Right renal cortex interstitium (tissue), 3 donors: ENCODE measurements around the gene CEP162. TPM values are rescaled to one million over a fixed set of nuclear protein-coding genes. Genes with fewer than 3 reads are reported as not detected.
"Not testable (repeated sequence)": the region's sequence is repeated elsewhere in the genome, so short reads cannot be mapped to it uniquely, and the experiment has no call there.

Experiments used
- DNase-seq, 3 donors: peaks; one replicate each; pipeline ENCODE4 v3.0.0-alpha.2; 2013; ENCODE audit warnings: low read depth in 3 of 3, low spot score in 2 of 3
- polyA plus RNA-seq, 3 donors: library from polyadenylated mRNA; unstranded; fragments of 120-200 nt; gene quantifications; one replicate each; pipeline ENCODE4 v1.2.1, GENCODE V29; 2013; ENCODE audit not compliant: insufficient read length in 3 of 3

CEP162 gene
- polyA plus RNA-seq, 3 donors = 19.2 to 21.6 (median 20.6) TPM

DNA sequence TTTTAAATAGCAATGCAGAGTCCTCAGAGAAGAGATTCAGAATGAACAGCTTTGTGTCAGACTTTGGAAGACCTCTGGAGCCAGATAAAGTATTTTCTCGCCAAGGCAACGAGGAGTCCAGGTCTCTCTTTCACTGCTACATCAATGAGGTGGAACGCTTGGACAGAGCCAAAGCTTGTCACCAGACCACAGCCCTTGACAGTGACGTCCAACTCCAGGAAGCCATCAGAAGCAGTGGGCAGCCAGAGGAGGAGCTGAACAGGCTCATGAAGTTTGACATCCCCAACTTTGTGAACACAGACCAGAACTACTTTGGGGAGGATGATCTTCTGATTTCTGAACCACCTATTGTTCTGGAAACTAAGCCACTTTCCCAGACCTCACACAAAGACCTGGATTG is 138.4 kb downstream of the CEP162 start:
- DNase-seq = no peak

DNA sequence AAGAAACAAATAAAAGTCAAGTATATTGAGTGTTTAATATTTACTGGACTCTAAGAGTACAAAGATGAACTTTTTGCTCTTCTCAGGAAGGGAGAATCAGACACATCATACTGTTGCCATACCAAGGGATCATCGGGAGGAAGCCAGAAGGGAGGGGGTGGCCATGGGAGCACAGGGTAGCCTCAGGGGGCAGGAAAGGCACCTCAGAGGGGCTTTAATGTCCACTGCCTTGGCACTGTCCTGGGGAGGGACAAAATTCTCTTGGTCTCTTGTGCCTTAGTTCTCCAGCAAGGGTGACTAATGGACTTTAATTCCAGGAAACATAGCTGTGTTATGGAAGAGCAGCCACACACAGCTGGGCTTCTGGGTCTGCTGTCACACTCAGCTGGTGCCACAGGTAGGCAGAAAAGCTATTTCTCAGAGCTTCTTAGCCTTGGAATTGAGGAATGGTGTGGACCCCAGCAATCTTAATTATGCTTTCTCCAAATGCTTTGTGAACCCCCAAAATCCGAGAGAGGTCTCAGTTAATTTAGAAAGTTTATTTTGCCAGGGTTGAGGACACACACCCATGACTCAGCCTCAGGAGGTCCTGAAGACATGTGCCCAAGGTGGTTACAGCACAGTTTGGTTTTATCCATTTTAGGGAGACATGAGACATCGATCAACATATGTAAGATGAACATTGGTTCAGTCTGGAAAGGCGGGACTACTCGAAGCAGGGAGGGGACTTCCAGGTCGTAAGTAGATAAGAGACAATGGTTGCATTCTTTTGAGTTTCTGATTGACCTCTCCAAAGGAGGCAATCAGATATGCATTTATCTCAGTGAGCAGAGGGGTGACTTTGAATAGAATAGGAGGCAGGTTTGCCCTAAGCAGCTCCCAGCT is 140.7 kb downstream of the CEP162 start:
- no peak for DNase-seq

DNA sequence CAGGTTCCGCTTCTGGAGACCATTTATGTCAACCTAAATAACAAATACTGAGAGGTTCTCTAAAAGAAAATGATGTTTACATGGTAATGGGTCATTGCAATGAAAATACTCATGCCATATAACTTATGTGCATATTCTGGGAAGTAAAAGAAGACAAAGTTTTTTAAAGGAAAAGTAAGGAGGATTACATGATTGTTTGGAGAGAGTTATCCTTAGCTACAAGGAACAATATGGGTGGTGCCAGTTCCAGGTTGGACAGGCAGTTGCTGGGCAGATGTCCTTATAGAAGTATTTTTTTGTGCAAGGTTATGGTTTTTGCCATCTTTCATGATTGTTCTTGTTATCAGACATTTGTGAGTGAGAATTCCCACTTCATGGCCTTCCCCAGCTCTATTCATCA is 141.4 kb downstream of the CEP162 start:
- DNase-seq = no peak

DNA sequence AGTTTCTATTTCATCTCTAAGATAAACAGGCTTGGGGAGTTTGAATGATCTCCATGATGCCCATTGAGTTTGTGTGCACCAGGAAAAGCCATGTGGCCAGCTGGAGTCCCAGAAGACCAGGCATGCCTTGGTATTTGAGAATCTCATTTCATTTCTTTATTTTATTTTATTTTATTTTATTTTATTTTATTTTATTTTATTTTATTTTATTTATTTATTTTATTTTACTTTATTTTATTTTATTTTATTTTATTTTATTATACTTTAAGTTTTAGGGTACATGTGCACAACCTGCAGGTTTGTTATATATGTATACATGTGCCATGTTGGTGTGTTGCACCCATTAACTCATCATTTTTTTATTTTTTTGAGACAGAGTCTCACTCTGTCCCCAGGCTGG is 142.7 kb downstream of the CEP162 start:
- not testable (repeated sequence) for DNase-seq

DNA sequence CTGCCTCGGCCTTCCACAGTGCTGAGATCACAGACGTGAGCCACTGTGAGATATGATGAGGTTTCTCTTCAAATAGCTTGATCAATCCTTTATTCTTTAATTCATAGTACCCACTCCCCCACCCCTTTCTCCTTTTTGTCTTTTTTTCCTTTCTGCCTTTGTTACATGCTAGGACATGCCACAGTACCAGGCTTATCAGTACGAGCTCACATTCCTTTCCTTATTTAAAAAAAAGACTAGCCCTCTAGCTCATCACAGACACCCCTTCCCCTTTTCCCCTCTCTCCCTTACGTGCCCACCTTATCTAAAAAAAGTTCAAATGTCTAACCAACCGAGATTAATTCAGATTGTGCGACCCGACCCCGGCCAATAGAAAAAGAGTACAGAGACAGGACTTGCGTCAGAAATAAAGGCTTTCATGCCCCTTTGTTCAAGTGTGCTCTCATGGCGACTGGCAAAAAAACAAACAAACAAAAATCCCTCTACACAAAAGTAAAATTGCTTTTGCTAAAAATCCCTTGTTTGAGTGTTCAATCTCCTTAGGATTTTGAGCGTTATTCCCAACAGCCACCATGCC is 144.7 kb downstream of the CEP162 start:
- no peak for DNase-seq

DNA sequence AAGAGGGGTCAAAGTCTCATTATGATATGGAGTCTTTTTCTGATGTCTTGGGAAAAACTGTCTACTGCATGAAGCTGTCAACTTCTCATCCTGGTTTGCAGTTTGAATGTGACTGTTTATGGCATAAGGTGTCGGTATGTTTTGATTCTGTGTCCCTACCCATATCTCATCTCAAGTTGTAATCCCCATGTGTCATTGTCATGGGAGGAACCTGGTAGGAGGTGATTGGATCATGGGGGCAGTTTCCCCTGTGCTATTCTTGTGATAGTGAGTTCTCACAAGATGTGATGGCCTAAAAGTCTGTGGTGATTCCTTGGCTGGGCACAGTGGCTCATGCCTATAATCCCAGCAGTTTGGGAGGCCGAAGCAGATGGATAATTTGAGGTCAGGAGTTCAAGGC is 146.2 kb downstream of the CEP162 start:
- DNase-seq = no peak

DNA sequence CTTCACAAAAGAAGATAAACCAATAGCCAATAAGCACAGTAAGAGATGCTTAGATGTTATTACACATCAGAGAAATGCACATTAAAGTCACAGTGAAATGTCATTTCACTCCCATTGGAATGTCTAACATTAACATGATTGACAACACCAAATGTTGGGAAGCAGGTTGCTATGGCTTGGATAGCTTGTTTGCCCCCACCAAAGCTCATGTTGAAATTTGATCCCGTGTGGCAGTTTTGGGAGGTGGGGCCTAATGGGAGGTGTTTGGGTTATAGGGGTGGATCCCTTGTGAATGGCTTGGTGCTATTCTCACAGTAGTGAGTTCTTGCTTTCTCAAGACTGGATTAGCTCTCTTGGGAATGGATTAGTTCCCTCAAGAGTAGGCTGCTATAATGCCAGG is 149.1 kb downstream of the CEP162 start:
- DNase-seq = no peak

DNA sequence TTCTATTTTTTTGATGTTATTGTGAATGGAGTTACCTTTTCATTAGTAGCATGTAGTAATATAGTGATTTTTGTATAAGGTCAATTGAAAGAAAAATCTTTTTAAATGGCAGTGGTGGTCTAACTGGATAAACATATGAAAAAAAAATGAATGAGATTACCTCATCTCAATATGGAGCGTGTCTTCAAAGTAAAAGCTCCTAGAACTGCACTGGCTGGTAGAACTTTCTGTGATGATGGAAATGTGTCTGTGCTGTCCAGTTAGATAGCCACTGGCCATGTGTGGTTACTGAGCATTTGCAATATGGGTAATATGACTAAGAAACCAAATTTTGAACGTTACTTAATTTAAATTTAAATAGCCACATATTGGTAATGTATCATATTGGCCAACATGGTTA is 149.8 kb downstream of the CEP162 start:
- DNase-seq = no peak

DNA sequence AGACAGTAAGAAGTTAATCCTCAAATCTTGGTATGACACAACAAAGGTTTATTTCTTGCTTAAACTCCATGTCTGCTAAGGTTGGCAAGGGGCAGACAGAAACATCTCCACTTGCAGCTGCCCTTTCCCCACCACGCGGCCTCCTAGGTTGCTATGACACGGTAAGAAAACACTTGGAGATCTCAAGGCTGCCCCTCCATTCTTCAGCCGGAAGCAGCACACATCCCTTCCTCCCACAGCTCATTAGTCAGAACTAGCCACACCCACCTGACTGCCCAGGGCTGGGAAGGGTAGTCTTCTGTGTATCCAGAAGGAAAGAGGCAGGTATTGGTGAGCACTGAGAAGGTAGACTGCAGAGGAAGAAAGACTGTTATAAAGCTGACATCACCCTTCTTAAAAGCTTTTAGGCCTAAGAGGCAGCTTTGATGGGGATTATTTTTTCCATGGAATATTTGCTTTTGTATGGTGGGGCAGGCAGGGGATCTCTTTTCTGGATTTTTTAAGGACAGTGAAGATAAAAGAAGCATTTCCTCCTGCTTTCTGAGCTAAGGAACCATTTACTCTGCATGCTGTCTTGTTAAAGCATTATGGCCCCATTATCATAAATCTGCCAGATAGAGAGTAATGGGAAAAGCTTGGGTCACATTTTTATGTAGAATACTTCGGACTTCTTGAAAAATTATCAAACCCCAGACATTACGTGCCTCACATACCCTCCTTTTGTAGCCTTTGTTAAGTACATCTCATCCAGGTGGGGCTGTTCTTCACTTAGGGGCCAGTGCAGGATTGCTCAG is 152.3 kb downstream of the CEP162 start:
- DNase-seq = no peak

Other genes with a start within 250 kb of the CEP162 start
- gene MRAP2, start 193.9 kb downstream of the CEP162 start, polyA plus RNA-seq = 1 to 10 TPM; 2.6 to 3.5 (median 3.4) TPM